ENCODE measurements around the gene MEN1. TPM values are rescaled to one million over a fixed set of nuclear protein-coding genes. Genes with fewer than 3 reads are reported as not detected.
A peak's percentile ranks its signal among the peaks of the same experiment; 100 is the strongest.

The MEN1 gene
- total and polyA plus RNA-seq, 7 donors = 7.2 to 21.2 (median 10.8) TPM

- Histone ChIP-seq H3K4me3 (no peak overlapping the region), H3K4me1 (no peaks in the 10 kb centered on the region), H3K9me3 (no peaks in the 10 kb centered on the region), H3K27me3 (ENCODE audit: insufficient read depth in 3 of 3, low read length in 2 of 3) (no peaks in the 10 kb centered on the region), H3K36me3 (ENCODE audit: insufficient read depth in 1 of 2, low read depth in 1 of 2) (peaks cover 0 to 15% of the 10 kb centered on the region in 2 donors), H3K27ac (no peak overlapping the region)
- 86 to 89% (median 86%) methylated on average over 12 of the region's 12 CpGs for WGBS, 3 donors
- DNase-seq = peak in 1 of 2 donors; percentile 12
- ATAC-seq = no peak
- TF ChIP-seq CTCF (IDR thresholded peaks at IDR 0.05) = no peak
- intact Hi-C loops (cut with DNase I) = loop anchor here in 1 of 2 donors (5.0 kb wide), 1 partner anchor 57 kb away; the partner anchor contains the start of gene CDC42BPG
Observed at GRCh38 chr11:64784813-64785581, 25.4 kb downstream of the MEN1 start.

DNA sequence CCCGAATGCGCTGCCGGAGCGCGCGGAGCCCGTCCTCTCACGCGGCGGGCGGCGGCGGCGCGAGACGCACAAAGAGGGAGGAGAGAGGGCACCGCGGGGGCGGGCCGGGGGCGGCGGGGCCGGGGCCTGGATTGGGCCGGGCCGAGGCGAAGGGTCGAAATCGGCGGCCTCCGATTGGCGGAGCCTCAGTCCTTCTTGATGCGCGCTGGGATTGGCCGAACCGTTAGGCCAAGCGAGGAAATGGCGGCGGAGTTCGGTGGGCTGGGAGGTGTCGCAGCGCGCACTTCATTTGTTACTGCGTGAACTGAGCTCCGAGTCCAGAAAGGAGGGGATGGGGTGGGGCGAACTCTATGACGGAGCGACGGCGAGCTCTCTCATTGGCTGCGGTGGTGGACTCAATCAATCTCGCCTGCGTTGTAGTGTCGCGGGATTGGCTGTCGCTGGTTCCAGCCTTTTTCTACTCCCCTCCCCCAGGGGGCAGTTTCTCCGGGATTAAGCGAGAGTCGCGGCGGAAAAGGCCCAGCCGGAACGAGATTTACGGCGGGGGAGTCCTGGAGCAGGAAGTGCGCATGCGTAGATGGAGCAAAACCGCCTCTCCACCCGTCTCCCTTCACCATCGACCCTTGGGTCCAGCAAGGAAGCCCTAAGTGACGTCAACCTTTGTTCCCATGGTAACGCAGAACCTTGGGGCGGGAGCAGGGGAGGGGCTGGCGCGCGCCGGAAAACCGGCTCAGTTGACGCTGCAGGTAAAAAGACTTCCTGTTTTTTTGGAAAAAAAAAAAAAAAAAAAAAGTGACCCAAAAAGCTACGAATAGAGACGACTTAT, 31.7 kb downstream of the MEN1 start, which contains the start of gene SF1:
TSS of gene SF1 (minus strand) at position 70 of the 826 bp plus-strand sequence. CDS start 150 bp downstream, outside the sequence.
- intact Hi-C loops (cut with DNase I) = no loop called here
- H3K4me3 ChIP-seq = peak within 1 kb of the TSS; percentile 87
- peaks cover 11 to 44% of the 10 kb centered on the region in 2 donors for H3K36me3 ChIP-seq (ENCODE audit: insufficient read depth in 1 of 2, low read depth in 1 of 2)
- TF ChIP-seq CTCF (IDR thresholded peaks at IDR 0.05) = no peak
- H3K27ac ChIP-seq = peak within 1 kb of the TSS; percentile 98
- peak; percentile 98 to 99 for DNase-seq
- H3K4me1 ChIP-seq = peaks cover 40% of the 10 kb centered on the region
- peak; percentile 91 to 92 (median 91) for ATAC-seq
- no peaks in the 10 kb centered on the region for H3K9me3 ChIP-seq
- H3K27me3 ChIP-seq (ENCODE audit: insufficient read depth in 3 of 3, low read length in 2 of 3) = no peaks in the 10 kb centered on the region
- 0 to 1% (median 1%) methylated on average over 78 to 80 of the region's 80 CpGs for WGBS, 3 donors

DNA sequence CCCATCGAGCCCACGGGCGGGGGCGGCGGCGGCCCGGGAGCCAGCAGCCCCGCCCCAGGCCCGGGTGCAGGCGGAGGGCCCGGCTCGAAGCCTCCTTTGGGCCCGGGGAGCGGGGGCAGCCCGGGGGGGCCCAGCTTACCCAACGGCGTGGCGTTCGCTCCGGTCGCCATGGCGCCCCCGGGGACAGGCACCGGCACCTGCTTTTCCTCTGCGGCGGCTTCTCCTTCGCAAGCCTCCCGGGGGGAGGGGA, 32.2 kb downstream of the MEN1 start:
- ATAC-seq = no peak
- WGBS, 3 donors = 0 to 3% (median 1%) methylated on average over 1 to 28 of the region's 28 CpGs
- intact Hi-C loops (cut with DNase I) = no loop called here
- H3K36me3 ChIP-seq (ENCODE audit: insufficient read depth in 1 of 2, low read depth in 1 of 2) = peaks cover 14 to 49% of the 10 kb centered on the region in 2 donors
- H3K27me3 ChIP-seq (ENCODE audit: insufficient read depth in 3 of 3, low read length in 2 of 3) = no peaks in the 10 kb centered on the region
- no peaks in the 10 kb centered on the region for H3K9me3 ChIP-seq
- H3K4me3 ChIP-seq = peak overlapping the region; percentile 87
- no peak for TF ChIP-seq CTCF (IDR thresholded peaks at IDR 0.05)
- peak overlapping the region; percentile 98 for H3K27ac ChIP-seq
- peaks cover 45% of the 10 kb centered on the region for H3K4me1 ChIP-seq
- DNase-seq = no peak

GRCh38 chr11:64777449-64778222, 32.7 kb downstream of the MEN1 start:
- Histone ChIP-seq H3K4me3 (peak overlapping the region; percentile 87), H3K36me3 (ENCODE audit: insufficient read depth in 1 of 2, low read depth in 1 of 2) (peaks cover 19 to 54% of the 10 kb centered on the region in 2 donors), H3K4me1 (peaks cover 51% of the 10 kb centered on the region), H3K27ac (peak overlapping the region; percentile 98), H3K27me3 (ENCODE audit: insufficient read depth in 3 of 3, low read length in 2 of 3) (no peaks in the 10 kb centered on the region), H3K9me3 (no peaks in the 10 kb centered on the region)
- 0 to 2% (median 1%) methylated on average over 28 to 98 of the region's 98 CpGs for WGBS, 3 donors
- no peak for TF ChIP-seq CTCF (IDR thresholded peaks at IDR 0.05)
- ATAC-seq = peak; percentile 26 to 51 (median 41)
- peak; percentile 86 to 93 for DNase-seq
- intact Hi-C loops (cut with DNase I) = loop anchor here in 1 of 2 donors (2.0 kb wide), 1 partner anchor 17 kb away; no protein-coding TSS in a partner anchor
